Activated CD4-positive, alpha-beta T cell treated with anti-CD3 and anti-CD28 coated beads for 4 hours (primary cell): Measurements from ENCODE around the gene ZGPAT.

Experiments
- DNase-seq, 2 donors: peaks; one replicate each; pipeline ENCODE4 v3.0.0-alpha.2; 2020

ZGPAT gene

GRCh38 chr20:63734946-63735858 lies 27.4 kb downstream of the ZGPAT start:
- DNase-seq, result no peak

DNA sequence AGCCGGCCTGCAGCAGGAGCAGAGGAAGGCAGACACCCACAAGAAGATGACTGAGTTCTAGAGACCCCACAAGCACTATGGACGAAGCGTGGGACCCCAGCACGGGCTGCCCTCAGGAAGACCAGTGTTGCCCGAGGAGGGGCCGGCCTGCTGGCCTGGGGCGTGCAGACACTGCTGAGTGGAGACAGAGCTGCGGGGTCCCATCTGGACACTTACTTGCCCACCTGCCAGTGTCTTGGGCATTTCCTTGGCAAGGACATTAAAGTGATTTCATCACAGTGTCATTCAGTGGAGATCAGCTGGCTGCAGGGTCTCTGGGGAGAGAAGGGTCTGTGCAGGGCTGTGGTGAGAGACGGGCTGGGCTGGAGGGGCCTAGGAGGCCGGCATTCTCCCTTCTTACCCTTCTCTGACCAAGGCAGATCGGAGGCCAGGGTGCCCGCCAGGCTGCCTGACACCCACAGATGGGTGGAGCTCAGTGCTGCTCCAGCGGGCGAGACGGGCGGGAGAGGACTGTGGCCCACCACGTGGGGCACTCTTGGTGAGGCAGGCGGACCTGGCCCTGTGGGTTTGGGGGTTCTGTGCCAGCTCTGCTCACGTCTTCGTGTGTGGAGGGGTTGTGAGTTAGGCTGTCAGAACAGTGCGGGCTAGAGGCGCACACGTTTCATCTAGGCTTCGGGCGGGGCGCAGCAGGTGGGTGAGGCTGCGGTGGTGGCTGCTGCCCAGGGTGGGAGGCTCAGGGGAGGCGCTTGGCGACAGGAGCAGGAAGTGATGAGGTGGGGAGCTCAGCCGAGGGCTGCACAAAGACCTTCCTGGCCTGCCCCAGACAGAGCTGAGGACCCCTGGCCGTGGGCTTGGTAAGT lies 28.2 kb downstream of the ZGPAT start, which contains the start of gene LIME1:
Gene LIME1, plus strand, starts transcription at position 806 of the 860 bp plus-strand sequence. CDS start 886 bp downstream, outside the sequence.
- peak; percentile 66 to 72 for DNase-seq

DNA sequence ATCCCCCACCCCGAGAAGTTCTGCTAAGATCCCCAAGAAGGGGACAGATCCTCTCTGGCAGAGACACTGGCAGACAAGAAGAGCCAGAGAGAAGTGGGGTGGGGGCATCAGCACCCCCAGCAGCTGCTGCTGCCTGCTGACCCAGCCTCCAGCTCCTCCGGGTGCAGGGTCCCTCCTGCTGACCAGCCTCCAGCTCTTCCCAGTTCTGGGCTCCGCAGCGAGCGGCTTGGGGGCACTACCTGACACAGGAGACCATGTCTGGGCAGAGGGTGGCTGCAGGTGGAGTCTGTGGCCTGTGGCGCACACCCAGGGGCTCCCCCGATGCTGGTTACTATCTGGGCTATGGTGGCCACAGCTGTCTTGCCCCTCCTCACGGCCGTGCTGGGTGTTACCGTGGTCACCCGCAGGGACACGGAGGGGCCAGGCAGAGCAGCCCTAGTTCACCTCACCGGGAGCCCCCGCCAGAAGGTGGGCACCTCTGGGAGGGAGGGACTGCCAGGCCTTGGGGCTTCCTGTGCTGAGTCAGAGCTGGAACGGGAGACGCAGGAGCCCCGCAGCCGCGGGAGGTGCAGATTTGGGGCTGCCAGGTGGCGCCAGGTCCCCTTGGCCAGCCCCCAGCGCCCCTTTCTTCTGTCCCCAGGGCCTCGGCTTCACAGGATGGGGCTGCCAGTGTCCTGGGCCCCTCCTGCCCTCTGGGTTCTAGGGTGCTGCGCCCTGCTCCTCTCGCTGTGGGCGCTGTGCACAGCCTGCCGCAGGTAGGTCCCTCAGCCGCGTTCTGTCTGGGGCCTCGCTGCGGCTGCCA lies 29.3 kb downstream of the ZGPAT start:
- peak; percentile 52 to 61 for DNase-seq

GRCh38 chr20:63737695-63737944 lies 29.8 kb downstream of the ZGPAT start:
- DNase-seq, result no peak

GRCh38 chr20:63737945-63738686 lies 30.3 kb downstream of the ZGPAT start:
- peak in 1 of 2 donors; percentile 46 for DNase-seq

- DNase-seq, result peak in 1 of 2 donors; percentile 43
Measured at GRCh38 chr20:63738687-63739129, 30.9 kb downstream of the ZGPAT start.

- peak; percentile 48 to 63 for DNase-seq
Measured at GRCh38 chr20:63739130-63740069, 31.6 kb downstream of the ZGPAT start, which contains the start of gene SLC2A4RG. Gene SLC2A4RG, plus strand, starts transcription at chr20:63739776. Its CDS starts 137 bp downstream, at chr20:63739913.

- peak in 1 of 2 donors; percentile 38 for DNase-seq
Measured at GRCh38 chr20:63740070-63740626, 32.3 kb downstream of the ZGPAT start.

- peak in 1 of 2 donors; percentile 25 for DNase-seq
Measured at GRCh38 chr20:63740627-63741353, 33.0 kb downstream of the ZGPAT start.

DNA sequence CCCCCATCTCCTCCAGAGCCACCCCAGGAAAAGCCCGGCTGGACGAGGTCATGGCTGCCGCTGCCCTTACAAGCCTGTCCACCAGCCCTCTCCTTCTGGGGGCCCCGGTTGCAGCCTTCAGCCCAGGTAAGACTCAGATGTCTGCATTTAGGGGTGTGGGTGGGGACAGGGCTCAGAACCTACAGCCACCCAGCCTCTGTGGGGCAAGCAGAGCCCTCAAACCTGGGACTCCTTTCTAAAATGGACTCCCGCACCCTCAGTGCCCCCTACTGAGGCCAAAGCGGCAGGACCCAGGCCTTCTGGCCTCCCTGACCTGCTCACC lies 33.5 kb downstream of the ZGPAT start:
- no peak for DNase-seq

GRCh38 chr20:63741676-63742380 lies 34.0 kb downstream of the ZGPAT start:
- DNase-seq, result no peak

DNA sequence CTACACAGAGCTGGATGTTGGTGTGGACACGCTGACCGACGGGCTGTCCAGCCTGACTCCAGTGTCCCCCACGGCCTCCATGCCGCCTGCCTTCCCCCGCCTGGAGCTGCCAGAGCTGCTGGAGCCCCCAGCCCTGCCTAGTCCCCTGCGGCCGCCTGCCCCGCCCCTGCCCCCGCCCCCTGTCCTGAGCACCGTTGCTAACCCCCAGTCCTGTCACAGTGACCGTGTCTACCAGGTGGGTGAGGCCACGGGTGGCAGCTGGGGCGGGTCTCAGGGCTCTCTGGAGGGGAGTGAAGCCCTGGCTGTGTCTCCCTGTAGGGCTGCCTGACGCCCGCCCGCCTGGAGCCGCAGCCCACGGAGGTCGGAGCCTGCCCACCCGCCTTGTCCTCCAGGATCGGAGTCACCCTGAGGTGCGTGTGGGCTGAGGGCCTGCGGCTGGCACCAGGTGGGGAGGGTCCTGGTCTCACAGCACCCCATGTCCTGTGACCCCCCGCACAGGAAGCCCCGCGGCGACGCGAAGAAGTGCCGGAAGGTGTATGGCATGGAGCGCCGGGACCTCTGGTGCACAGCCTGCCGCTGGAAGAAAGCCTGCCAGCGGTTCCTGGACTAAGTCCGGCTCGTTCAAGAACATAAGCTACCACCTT lies 34.7 kb downstream of the ZGPAT start:
- no peak for DNase-seq

DNA sequence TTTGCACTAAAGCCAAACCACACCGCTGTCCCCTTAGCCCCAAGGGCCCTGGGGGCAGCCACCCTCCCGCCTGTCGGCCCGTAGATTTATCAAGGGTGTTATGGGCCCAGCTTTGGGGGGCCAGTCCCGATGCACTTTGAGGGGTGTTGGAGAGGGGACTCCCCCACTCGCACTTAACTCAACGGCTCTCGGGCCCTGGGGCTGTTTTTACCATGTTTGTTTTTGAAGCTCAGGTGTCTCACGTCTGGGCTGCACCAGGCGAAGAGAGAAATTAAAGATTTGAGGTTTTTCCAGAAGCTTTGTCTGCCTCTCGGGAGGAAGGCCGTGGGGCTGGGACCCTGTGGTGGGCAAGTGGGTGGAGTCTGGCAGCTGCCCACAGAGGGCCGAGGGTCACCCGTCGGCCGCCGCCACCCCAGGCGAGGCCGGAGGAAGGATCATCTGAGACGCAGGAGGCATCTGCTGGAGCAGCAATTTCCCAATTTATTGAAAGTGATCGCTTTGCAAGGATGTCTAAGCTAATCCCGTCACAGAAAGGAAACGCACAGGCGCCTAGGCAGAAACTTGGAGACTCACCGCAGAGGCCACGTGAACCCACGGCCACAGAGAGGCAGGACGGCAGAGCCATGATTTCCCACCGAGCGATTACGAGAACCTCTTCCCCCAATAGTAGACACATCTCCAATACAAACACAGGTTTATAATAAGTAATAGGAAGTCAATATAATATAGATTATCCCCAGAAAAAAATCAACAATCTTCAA lies 35.6 kb downstream of the ZGPAT start:
- DNase-seq, result no peak

DNA sequence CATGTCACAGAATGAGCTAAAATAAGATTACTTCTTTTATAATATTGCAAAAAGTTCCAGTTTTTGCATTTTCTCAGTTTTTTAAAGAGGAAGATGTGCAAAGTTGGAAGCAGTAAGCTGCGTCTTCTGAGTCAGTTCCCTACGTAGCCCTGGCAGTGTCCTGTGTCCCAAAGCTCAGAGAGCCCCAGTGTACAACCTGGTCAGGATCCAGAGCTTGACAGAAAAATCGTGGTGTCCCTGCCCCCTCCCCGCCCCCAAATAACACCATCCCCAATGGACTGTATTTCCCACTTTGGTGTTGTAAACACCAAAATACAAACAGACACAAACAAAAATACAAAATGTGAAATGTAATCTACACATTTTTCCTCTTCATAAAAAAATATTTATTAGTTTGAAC lies 36.3 kb downstream of the ZGPAT start:
- DNase-seq, result no peak

- DNase-seq, result no peak
Measured at GRCh38 chr20:63744574-63745423, 37.0 kb downstream of the ZGPAT start.

- no peak for DNase-seq
Measured at GRCh38 chr20:63745424-63745805, 37.6 kb downstream of the ZGPAT start.
